Measurements from ENCODE around the gene SPPL3. TPM values are rescaled to one million over a fixed set of nuclear protein-coding genes. Genes with fewer than 3 reads are reported as not detected.

Gene SPPL3
- total RNA-seq, 1 experiment from 2014 or later = 39.7 TPM

- RAD21 ChIA-PET (ENCODE audit: low non-redundant PET in 1 of 2, low total read pairs in 2 of 2, uncharacterized antibody in 2 of 2, unreplicated experiment in 2 of 2) = no interaction called here
- intact Hi-C loops (cut with micrococcal nuclease) = no loop called here
- BruUV-seq (replicated peaks) = no TSS peak
- CTCF ChIA-PET = no interaction called here
- peaks cover 0 to 7% of the 10 kb centered on the region in 2 experiments; a peak in 2 of 4 replicates for H3K36me3 ChIP-seq (ENCODE audit: control insufficient read depth in 1 of 2, insufficient read depth in 2 of 2, low read length in 2 of 2)
- H3K9ac ChIP-seq (ENCODE audit: low read length) = no peak overlapping the region
- H3K79me2 ChIP-seq (ENCODE audit: insufficient read depth, low read length) = no peaks in the 10 kb centered on the region
- no peak for ATAC-seq
- no peak overlapping the region for H3K4me3 ChIP-seq (replicated peaks in 1 of 2; ENCODE audit: low read depth in 1 of 2, low read length in 2 of 2)
- H3K4me2 ChIP-seq (ENCODE audit: low read length) = no peak overlapping the region
- POLR2A ChIA-PET = no interaction called here
- TF ChIP-seq EGR1 (IDR thresholded peaks at IDR 0.05; ENCODE audit: low read depth) = no peak
- no peak for TF ChIP-seq SRF (IDR thresholded peaks at IDR 0.05; ENCODE audit: low read depth)
- no peak for TF ChIP-seq EZH2phosphoT487 (IDR thresholded peaks at IDR 0.05; ENCODE audit: borderline replicate concordance)
- TF ChIP-seq POLR2AphosphoS5 (IDR thresholded peaks at IDR 0.05; ENCODE audit: low read depth, low read length) = no peak
- no peak for TF ChIP-seq YY1 (IDR thresholded peaks at IDR 0.05; ENCODE audit: extremely low read depth, insufficient replicate concordance, low read depth, low read length)
- no peak for TF ChIP-seq SIN3A (IDR thresholded peaks at IDR 0.05; ENCODE audit: low read depth)
- no peak for TF ChIP-seq EZH2 (IDR thresholded peaks at IDR 0.05)
- TF ChIP-seq JUND (IDR thresholded peaks at IDR 0.05) = no peak
- TF ChIP-seq SP1 (IDR thresholded peaks at IDR 0.05; ENCODE audit: low read depth) = no peak
- no peak for TF ChIP-seq ZFX (IDR thresholded peaks at IDR 0.05)
- TF ChIP-seq, protein P1, sequence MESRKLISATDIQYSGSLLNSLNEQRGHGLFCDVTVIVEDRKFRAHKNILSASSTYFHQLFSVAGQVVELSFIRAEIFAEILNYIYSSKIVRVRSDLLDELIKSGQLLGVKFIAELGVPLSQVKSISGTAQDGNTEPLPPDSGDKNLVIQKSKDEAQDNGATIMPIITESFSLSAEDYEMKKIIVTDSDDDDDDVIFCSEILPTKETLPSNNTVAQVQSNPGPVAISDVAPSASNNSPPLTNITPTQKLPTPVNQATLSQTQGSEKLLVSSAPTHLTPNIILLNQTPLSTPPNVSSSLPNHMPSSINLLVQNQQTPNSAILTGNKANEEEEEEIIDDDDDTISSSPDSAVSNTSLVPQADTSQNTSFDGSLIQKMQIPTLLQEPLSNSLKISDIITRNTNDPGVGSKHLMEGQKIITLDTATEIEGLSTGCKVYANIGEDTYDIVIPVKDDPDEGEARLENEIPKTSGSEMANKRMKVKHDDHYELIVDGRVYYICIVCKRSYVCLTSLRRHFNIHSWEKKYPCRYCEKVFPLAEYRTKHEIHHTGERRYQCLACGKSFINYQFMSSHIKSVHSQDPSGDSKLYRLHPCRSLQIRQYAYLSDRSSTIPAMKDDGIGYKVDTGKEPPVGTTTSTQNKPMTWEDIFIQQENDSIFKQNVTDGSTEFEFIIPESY (IDR thresholded peaks at IDR 0.05; ENCODE audit: extremely low read depth, insufficient replicate concordance, low read length) = no peak
- no peak for TF ChIP-seq CEBPB (IDR thresholded peaks at IDR 0.05; ENCODE audit: low read depth)
- TF ChIP-seq RAD21 (IDR thresholded peaks at IDR 0.05; ENCODE audit: low read depth) = no peak
- TF ChIP-seq, protein P2, sequence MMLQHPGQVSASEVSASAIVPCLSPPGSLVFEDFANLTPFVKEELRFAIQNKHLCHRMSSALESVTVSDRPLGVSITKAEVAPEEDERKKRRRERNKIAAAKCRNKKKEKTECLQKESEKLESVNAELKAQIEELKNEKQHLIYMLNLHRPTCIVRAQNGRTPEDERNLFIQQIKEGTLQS (IDR thresholded peaks at IDR 0.05) = no peak
- TF ChIP-seq MAX (IDR thresholded peaks at IDR 0.05) = no peak
- no peak for TF ChIP-seq TCF7L2 (IDR thresholded peaks at IDR 0.05; ENCODE audit: borderline replicate concordance, extremely low read depth, insufficient read depth, insufficient read length)
- TF ChIP-seq ELF1 (IDR thresholded peaks at IDR 0.05; ENCODE audit: borderline replicate concordance, low read depth) = no peak
- no peak for TF ChIP-seq CTCF (IDR thresholded peaks at IDR 0.05 in 2 of 3, conservative IDR thresholded peaks at IDR 0.05 in 1 of 3; ENCODE audit: borderline replicate concordance in 1 of 3, insufficient read depth in 1 of 3, low read depth in 2 of 3, low read length in 2 of 3)
- TF ChIP-seq, protein P3, sequence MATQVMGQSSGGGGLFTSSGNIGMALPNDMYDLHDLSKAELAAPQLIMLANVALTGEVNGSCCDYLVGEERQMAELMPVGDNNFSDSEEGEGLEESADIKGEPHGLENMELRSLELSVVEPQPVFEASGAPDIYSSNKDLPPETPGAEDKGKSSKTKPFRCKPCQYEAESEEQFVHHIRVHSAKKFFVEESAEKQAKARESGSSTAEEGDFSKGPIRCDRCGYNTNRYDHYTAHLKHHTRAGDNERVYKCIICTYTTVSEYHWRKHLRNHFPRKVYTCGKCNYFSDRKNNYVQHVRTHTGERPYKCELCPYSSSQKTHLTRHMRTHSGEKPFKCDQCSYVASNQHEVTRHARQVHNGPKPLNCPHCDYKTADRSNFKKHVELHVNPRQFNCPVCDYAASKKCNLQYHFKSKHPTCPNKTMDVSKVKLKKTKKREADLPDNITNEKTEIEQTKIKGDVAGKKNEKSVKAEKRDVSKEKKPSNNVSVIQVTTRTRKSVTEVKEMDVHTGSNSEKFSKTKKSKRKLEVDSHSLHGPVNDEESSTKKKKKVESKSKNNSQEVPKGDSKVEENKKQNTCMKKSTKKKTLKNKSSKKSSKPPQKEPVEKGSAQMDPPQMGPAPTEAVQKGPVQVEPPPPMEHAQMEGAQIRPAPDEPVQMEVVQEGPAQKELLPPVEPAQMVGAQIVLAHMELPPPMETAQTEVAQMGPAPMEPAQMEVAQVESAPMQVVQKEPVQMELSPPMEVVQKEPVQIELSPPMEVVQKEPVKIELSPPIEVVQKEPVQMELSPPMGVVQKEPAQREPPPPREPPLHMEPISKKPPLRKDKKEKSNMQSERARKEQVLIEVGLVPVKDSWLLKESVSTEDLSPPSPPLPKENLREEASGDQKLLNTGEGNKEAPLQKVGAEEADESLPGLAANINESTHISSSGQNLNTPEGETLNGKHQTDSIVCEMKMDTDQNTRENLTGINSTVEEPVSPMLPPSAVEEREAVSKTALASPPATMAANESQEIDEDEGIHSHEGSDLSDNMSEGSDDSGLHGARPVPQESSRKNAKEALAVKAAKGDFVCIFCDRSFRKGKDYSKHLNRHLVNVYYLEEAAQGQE (IDR thresholded peaks at IDR 0.05; ENCODE audit: low read depth) = no peak
- DNase-seq (ENCODE audit: low read depth, low spot score) = no peak
- H3K9me2 ChIP-seq (ENCODE audit: insufficient read depth) = no peaks in the 10 kb centered on the region
- no peaks in the 10 kb centered on the region for H4K20me1 ChIP-seq (ENCODE audit: insufficient read depth)
- H3K9me3 ChIP-seq (ENCODE audit: control insufficient read depth in 1 of 2, insufficient read depth in 1 of 2, low read depth in 1 of 2, low read length in 2 of 2) = no peaks in the 10 kb centered on the region
- no peak overlapping the region for H3K27ac ChIP-seq (ENCODE audit: low read depth, low read length)
- no peaks in the 10 kb centered on the region for H3K4me1 ChIP-seq (ENCODE audit: control insufficient read depth in 1 of 2, insufficient read depth in 2 of 2, low read length in 2 of 2)
- no peak overlapping the region for H2AFZ ChIP-seq (ENCODE audit: low read depth, low read length, poor library complexity, severe bottlenecking)
- no peaks in the 10 kb centered on the region for H3K27me3 ChIP-seq (ENCODE audit: insufficient read depth, low read length)
Measured at GRCh38 chr12:120733574-120733973, 170.6 kb downstream of the SPPL3 start.

Measured in HCT116 (cell line).